MCF 10A (cell line): ENCODE data around the gene ZSCAN20. TPM values are rescaled to one million over a fixed set of nuclear protein-coding genes. Genes with fewer than 3 reads are reported as not detected.

Experiments used
- BruUV-seq: library from RNA; stranded (reverse); fragments of 400-500 nt; replicated peaks from 2 replicates; lab custom pipeline; 2021; lab: Mats Ljungman, UMichigan
- CTCF ChIA-PET: fragments of 300-600 bp; sonication (Branson Sonifier 250); formaldehyde crosslinking; extraction: SDS; loops from one replicate; lab custom pipeline; 2021; ENCODE audit warnings: antibody characterized with exemption, inconsistent platforms; lab: Yijun Ruan, JAX
- POLR2A ChIA-PET: fragments of 300-600, 350-650 bp; sonication (Branson Sonifier 250); formaldehyde crosslinking; extraction: SDS; loops from one replicate; lab custom pipeline; 2020; ENCODE audit warnings: antibody characterized with exemption, inconsistent platforms; lab: Yijun Ruan, JAX
- DNase-seq: peaks from one replicate; pipeline ENCODE4 v3.0.0-alpha.2; 2018; ENCODE audit not compliant: unreplicated experiment
- H3K27ac Mint-ChIP-seq: one replicate; pipeline ENCODE4 v1.8.0; 2022; ENCODE audit warnings: mild to moderate bottlenecking, low read depth, mixed read lengths; ENCODE audit not compliant: unreplicated experiment
- H3K27me3 Mint-ChIP-seq: one replicate; pipeline ENCODE4 v1.8.0; 2022; ENCODE audit warnings: mixed read lengths; ENCODE audit not compliant: insufficient read depth, unreplicated experiment
- H3K36me3 Mint-ChIP-seq: one replicate; pipeline ENCODE4 v1.8.0; 2022; ENCODE audit warnings: mild to moderate bottlenecking, moderate library complexity, mixed read lengths; ENCODE audit not compliant: insufficient read depth, unreplicated experiment
- H3K4me1 Mint-ChIP-seq: one replicate; pipeline ENCODE4 v1.8.0; 2022; ENCODE audit warnings: mixed read lengths; ENCODE audit not compliant: insufficient read depth, unreplicated experiment
- H3K4me3 Mint-ChIP-seq: one replicate; pipeline ENCODE4 v1.8.0; 2022; ENCODE audit warnings: mild to moderate bottlenecking, moderate library complexity, mixed read lengths; ENCODE audit not compliant: unreplicated experiment
- H3K9me3 Mint-ChIP-seq: one replicate; pipeline ENCODE4 v1.8.0; 2022; ENCODE audit warnings: mixed read lengths; ENCODE audit not compliant: unreplicated experiment
- CTCF ChIP-seq: fragments of 200-600 bp; IDR thresholded peaks from one replicate; pipeline ENCODE4 v1.8.0; 2022; ENCODE audit warnings: antibody characterized with exemption, mild to moderate bottlenecking; ENCODE audit not compliant: unreplicated experiment
- intact Hi-C: fragments of 100-400 bp; cut with micrococcal nuclease; formaldehyde crosslinking; loops from 2 replicates; pipeline ENCODE4 v1.14.1; 2022
- total RNA-seq: library from RNA; stranded (reverse); gene quantifications from 2 replicates; pipeline ENCODE4 v1.2.3, GENCODE V29; 2022

Gene ZSCAN20
- total RNA-seq, 1 experiment from 2014 or later = 5.1 TPM

- peaks cover 52% of the 10 kb centered on the region for H3K27me3 Mint-ChIP-seq
- no peaks in the 10 kb centered on the region for H3K36me3 Mint-ChIP-seq
- no peak overlapping the region for H3K27ac Mint-ChIP-seq
- H3K4me3 Mint-ChIP-seq = no peak overlapping the region
- no peak for DNase-seq
- no peak for TF ChIP-seq CTCF
- ChIA-PET CTCF (no interaction called here), POLR2A (no interaction called here)
- H3K9me3 Mint-ChIP-seq = peaks cover 6% of the 10 kb centered on the region
- intact Hi-C loops = no loop called here
- no TSS peak for BruUV-seq
- H3K4me1 Mint-ChIP-seq = no peaks in the 10 kb centered on the region
These were observed 59.8 kb downstream of the ZSCAN20 start for GRCh38 chr1:33532250-33532649.

GRCh38 chr1:33532936-33533335 is 60.5 kb downstream of the ZSCAN20 start:
- H3K36me3 Mint-ChIP-seq = no peaks in the 10 kb centered on the region

GRCh38 chr1:33535334-33535733 is 62.9 kb downstream of the ZSCAN20 start:
- CTCF ChIA-PET = no interaction called here
- no TSS peak for BruUV-seq
- H3K27me3 Mint-ChIP-seq = peaks cover 40% of the 10 kb centered on the region
- no peak overlapping the region for H3K4me3 Mint-ChIP-seq
- H3K9me3 Mint-ChIP-seq = peaks cover 6% of the 10 kb centered on the region
- H3K36me3 Mint-ChIP-seq = no peaks in the 10 kb centered on the region
- H3K4me1 Mint-ChIP-seq = no peaks in the 10 kb centered on the region
- no peak overlapping the region for H3K27ac Mint-ChIP-seq
- POLR2A ChIA-PET = no interaction called here
- no peak for TF ChIP-seq CTCF
- no peak for DNase-seq
- intact Hi-C loops = no loop called here

More at GRCh38 chr1:33532936-33533335, 60.5 kb downstream of the ZSCAN20 start:
- Mint-ChIP-seq H3K27me3 (peaks cover 52% of the 10 kb centered on the region), H3K4me1 (no peaks in the 10 kb centered on the region), H3K4me3 (no peak overlapping the region), H3K9me3 (peaks cover 6% of the 10 kb centered on the region), H3K27ac (no peak overlapping the region)
- intact Hi-C loops = no loop called here
- no peak for DNase-seq
- ChIA-PET CTCF (no interaction called here), POLR2A (no interaction called here)
- no peak for TF ChIP-seq CTCF
- no TSS peak for BruUV-seq

GRCh38 chr1:33537885-33538284 is 65.4 kb downstream of the ZSCAN20 start:
- Mint-ChIP-seq H3K9me3 (peaks cover 6% of the 10 kb centered on the region), H3K27me3 (peaks cover 24% of the 10 kb centered on the region)

More at GRCh38 chr1:33537885-33538284, 65.4 kb downstream of the ZSCAN20 start:
- no peak for DNase-seq
- no TSS peak for BruUV-seq
- ChIA-PET CTCF (interaction anchor here (0.8 kb wide), 1 partner anchor 9 kb away, joined by 3 read pairs; no protein-coding TSS in a partner anchor), POLR2A (no interaction called here)
- no peak overlapping the region for H3K27ac Mint-ChIP-seq
- no peaks in the 10 kb centered on the region for H3K36me3 Mint-ChIP-seq
- intact Hi-C loops = no loop called here
- no peak overlapping the region for H3K4me3 Mint-ChIP-seq
- H3K4me1 Mint-ChIP-seq = no peaks in the 10 kb centered on the region
- TF ChIP-seq CTCF = no peak
